GM12875 (cell line): ENCODE measurements around the gene SIPA1.

ENCODE experiments used
- H3K4me3 ChIP-seq: one replicate; pipeline ENCODE4 v1.5.1; 2011; ENCODE audit warnings: low read depth, low read length, control low read depth
- TF ChIP-seq, protein P1 (sequence below): IDR thresholded peaks from 2 replicates; pipeline ENCODE4 v1.5.1; 2011; ENCODE audit warnings: low read depth, mild to moderate bottlenecking, control low read depth, inconsistent platforms, low read length, moderate library complexity, borderline replicate concordance; ENCODE audit not compliant: insufficient read depth

Gene SIPA1

DNA sequence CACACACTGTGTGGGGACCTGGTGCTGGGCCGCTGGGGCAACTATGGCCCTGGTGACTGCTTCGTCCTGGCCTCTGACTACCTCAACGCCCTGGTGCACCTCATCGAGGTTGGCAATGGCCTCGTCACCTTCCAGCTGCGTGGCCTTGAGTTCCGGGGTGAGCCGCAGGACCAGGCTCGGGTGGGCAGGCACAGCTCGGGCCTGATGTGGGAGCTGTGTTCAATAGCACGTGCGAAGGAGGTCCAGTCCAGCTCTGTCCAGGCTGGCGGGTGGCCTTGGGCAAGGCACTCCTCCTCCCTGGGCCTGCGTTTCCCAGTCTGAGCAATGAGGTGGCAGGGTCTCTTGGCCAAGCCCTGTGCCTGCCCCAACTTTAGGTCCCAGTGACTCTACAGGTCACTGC is 8.3 kb upstream of the SIPA1 start:
- H3K4me3 ChIP-seq: no peak overlapping the region
- TF ChIP-seq, protein P1, sequence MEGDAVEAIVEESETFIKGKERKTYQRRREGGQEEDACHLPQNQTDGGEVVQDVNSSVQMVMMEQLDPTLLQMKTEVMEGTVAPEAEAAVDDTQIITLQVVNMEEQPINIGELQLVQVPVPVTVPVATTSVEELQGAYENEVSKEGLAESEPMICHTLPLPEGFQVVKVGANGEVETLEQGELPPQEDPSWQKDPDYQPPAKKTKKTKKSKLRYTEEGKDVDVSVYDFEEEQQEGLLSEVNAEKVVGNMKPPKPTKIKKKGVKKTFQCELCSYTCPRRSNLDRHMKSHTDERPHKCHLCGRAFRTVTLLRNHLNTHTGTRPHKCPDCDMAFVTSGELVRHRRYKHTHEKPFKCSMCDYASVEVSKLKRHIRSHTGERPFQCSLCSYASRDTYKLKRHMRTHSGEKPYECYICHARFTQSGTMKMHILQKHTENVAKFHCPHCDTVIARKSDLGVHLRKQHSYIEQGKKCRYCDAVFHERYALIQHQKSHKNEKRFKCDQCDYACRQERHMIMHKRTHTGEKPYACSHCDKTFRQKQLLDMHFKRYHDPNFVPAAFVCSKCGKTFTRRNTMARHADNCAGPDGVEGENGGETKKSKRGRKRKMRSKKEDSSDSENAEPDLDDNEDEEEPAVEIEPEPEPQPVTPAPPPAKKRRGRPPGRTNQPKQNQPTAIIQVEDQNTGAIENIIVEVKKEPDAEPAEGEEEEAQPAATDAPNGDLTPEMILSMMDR: no peak

- no peak overlapping the region for H3K4me3 ChIP-seq
- TF ChIP-seq, protein P1: no peak
Observed at GRCh38 chr11:65630215-65630614, 7.7 kb upstream of the SIPA1 start.

DNA sequence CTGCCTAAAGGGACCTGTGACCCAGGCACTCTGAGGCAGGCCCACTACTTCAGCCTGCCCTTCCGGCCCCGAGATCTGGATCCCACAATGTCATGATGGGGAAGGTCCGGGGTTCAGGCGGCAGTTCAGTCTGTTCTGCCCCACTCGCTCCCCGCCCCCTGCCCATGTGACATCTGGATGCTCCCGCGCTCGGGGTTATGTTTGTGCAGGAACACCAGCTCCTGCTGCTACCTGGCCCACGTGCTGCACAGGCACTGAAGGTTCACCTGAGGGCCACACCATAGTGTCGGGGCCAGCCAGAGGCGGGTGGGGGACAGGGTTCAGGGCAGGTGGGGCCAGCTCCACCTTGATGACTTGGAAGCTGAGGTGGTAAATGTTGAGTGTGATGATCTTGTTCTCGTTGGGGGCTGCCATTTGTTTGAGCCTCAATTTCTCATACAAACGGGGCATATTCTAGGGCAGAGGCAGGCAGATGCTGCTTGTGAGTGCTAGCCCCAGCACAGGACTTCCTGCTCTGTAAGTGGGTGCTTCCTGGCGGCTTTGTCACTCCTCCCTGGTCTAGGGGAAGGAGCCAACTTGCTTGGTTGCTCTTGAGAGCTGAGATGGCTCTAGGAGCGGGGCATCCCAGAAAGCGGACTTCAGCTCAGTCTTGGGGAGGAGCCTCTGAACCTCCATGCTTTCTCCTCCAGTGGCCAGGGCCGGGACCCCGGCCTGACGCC is 4.4 kb upstream of the SIPA1 start:
- TF ChIP-seq, protein P1: no peak
- no peak overlapping the region for H3K4me3 ChIP-seq

DNA sequence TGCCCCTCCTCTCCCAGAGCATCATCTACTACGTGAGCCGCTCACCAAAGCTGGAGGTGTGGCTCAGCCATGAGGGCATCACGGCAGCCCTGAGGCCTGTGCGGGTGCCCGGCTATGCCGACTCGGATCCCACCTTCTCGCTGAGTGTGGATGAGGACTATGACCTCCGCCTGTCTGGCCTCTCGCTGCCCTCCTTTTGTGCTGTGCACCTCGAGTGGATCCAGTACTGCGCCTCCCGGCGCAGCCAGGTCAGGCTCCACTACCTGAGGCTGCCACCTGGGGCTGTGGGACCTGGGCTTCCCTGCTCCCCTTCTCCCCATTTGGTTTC is 3.8 kb upstream of the SIPA1 start:
- TF ChIP-seq, protein P1: no peak
- no peak overlapping the region for H3K4me3 ChIP-seq

- TF ChIP-seq, protein P1: no peak
- no peak overlapping the region for H3K4me3 ChIP-seq
Observed at GRCh38 chr11:65634440-65634839, 3.5 kb upstream of the SIPA1 start.

DNA sequence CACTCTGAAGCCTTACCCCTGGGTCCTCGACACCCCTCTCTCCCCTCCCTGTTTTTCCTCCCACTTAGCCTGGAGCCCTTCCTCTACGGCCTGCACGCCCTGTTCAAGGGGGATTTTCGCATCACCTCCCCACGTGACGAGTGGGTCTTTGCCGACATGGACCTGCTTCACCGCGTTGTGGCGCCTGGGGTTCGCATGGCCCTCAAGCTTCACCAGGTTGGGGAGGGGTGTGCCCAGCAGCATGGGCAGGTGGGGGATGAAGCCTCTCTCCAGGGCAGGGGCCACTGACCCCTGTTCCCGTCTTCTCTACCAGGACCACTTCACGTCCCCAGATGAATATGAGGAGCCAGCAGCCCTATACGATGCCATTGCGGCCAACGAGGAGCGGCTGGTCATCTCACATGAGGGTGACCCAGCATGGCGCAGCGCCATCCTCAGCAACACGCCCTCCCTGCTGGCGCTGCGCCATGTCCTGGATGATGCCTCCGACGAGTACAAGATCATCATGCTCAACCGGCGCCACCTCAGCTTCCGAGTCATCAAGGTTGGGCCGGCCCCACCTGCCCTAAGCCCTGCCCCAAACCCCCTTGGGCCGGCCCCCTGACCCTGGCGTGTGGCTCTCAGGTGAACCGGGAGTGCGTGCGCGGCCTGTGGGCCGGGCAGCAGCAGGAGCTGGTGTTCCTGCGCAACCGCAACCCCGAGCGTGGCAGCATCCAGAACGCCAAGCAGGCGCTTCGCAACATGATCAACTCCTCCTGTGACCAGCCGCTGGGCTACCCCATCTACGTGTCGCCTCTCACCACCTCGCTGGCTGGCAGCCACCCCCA is 2.8 kb upstream of the SIPA1 start:
- TF ChIP-seq, protein P1: no peak
- no peak overlapping the region for H3K4me3 ChIP-seq
